Left renal cortex interstitium (tissue), 4 donors: ENCODE results near the gene MED13. TPM values are rescaled to one million over a fixed set of nuclear protein-coding genes. Genes with fewer than 3 reads are reported as not detected.
"Not testable (repeated sequence)": the region's sequence is repeated elsewhere in the genome, so short reads cannot be mapped to it uniquely, and the experiment has no call there.

Experiments
- DNase-seq, 4 donors: peaks; one replicate each; pipeline ENCODE4 v3.0.0-alpha.2; 2013; ENCODE audit warnings: low read depth in 4 of 4, low spot score in 2 of 4, missing footprints in 1 of 4
- polyA plus RNA-seq, 4 donors: library from polyadenylated mRNA; unstranded; fragments of 120-200 nt; gene quantifications; one replicate each; pipeline ENCODE4 v1.2.1, GENCODE V29; 2013; ENCODE audit not compliant: insufficient read length in 4 of 4

MED13 gene
- polyA plus RNA-seq, 4 donors: 40.6 to 49.1 (median 45.8) TPM

DNA sequence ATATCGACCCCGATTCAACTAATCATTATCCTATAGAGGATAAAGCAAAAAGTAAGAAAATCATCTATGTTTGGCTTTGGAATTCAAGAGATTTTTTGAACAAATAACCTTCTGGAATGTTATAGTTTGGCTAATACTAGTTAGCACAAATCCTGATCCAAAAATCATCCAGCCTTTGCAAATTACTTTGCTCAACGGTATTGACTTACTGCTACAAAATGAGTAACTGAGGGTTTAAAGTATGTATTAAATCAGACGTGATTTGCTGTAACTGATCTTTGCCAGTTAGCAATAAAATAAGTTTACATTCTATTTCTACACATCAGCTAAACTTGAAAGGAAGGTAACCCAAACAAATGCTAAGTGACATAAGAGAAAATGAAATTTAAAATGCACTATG, 6.5 kb downstream of the MED13 start:
- no peak for DNase-seq

DNA sequence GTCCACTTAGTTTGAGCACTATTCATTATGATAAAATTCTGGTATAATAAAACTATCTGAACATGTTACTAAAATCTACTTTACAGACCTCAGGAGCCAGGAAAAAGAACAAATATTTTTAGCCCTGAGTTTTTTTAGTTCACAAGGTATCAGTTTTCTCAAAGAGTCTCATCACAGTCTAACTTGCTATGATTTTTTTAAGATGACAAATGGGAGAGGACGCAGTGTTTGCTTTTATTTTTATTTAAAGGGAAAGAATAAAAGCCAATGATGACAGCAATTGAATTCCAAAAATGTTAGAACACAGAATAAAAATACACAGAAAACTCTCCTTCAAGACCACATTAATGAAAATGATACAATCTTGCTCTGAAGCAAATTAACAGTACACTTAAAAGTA, 7.4 kb downstream of the MED13 start:
- no peak for DNase-seq

DNA sequence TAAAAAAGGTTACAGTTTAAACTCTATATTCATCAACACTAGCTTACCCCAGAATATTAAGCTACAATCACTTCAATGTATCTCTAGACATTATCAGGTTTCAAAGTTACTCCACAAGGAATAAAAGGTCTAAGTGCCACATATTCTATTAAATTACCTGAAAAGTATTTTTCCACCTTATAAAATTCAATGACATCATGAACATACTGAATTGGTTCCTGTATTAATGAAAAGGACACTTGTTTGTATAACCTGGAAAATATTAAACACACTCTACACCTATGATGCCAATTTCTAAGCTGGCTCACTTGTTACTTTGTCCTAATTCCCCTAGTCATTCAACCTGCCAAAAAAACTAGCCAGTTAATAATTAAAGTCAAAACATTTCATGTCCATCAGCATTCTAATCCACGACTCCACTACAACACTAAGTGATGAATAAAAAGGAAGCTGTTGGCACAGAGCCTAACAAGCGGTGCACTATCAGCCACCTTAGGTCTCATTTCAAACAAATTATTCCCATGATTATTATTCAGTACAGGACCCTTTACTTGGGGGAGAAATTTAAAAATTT, 12.2 kb downstream of the MED13 start:
- no peak for DNase-seq

DNA sequence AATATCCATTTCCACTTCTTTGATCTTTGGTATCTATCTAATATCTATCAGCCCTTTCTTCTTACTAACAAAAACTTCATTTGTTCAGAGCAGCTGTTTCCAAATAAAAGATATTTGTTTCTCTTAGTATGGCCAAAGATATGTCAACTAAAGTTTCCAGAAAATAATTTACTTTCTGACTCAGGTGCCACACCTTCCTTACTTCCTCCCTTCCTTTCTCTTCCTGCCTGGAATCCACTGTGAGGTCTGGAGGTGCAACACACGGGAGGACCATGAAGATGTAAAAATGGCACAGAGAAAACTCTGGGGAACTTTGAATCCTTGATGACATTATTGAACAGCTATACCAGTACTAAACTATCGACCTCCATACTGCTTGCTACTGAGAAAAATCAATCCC, 14.0 kb downstream of the MED13 start:
- DNase-seq: no peak

DNA sequence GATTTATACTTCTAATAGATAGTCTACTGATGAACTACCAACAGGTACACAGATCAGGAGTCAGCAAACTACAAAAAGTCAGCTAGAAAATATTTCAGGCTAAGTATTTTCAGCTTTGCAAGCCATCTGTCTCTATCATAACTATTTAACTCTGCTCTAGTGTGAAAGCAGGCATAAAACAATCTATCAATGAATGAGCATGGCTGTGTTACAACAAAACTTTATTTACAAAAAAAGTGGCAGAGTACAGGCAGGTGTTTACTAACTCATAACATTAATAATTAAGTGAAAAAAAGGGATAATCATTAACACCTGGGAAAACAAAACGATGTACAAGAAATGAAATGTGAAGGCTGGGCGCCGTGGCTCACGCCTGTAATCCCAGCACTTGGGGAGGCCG, 15.8 kb downstream of the MED13 start:
- no peak for DNase-seq

DNA sequence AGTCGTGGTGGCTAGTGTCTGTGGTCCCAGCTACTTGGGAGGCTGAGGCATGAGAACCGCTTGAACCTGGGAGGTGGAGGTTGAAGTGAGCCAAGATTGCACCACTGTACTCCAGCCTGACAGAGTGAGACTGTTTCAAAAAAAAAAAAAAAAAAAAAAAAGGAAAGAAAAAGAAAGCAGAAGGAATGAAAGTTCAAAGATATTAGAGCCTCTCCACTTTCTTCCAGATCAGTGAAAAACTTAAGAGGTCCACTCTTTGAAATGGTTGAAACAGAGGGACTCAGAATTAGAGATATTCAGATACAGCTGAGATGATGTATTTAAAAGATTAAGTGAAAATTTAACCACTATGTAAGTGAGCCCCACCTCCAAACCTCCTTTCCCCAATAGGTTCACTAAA, 16.8 kb downstream of the MED13 start:
- no peak for DNase-seq

DNA sequence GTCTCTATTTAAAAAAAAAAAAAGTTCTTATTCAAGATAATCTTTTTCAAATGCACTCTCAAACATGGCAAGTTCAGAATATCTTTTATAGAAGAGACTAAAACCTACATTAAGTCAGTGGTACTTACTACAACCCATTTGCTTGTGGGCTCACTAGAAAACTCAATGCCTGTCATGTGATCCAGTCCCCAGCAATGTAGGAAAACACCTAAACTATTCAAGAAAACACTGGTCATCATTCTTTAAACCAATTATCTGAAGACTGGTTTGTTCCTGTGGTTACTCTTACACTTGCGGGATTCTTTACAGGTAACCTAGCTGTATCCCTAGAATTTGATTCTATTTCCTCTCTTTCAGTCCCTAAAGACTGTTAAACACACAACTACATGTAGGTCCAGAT, 19.6 kb downstream of the MED13 start:
- DNase-seq: no peak

DNA sequence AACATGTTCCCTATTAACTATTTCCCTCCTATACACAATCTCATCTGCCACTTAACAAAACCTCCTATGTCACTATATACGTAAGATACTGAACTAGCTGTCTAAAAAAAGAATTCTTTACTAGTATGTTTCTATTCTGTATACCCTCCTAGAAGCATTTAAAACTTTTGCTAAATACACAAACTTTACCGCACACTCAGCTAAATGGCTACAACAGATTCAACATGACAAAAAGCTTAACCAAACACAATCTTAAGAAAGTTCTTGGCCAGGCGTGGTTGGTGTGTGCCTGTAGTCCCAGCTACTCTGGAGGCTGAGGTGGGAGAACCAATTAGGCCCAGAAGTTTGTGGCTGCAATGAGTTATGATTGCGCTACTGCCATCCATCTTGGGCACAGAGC, 20.0 kb downstream of the MED13 start:
- DNase-seq: no peak

DNA sequence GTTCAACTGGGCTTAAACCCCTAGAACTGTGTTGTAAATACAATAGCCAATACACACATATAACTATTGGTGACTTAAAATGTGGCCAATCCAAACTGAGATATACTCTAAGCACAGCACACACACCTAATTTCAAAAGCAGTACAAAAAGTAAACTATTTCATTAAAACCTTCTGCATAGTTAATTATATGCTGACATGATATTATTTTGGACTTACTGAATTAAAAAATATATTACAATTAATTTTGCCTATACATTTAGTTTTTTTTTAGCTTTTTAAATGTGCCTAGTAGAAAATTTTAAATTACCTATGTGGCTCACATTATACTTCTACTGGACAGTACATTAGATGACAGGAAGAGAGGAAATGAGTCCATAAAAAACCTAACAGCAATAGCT, 21.5 kb downstream of the MED13 start:
- no peak for DNase-seq

DNA sequence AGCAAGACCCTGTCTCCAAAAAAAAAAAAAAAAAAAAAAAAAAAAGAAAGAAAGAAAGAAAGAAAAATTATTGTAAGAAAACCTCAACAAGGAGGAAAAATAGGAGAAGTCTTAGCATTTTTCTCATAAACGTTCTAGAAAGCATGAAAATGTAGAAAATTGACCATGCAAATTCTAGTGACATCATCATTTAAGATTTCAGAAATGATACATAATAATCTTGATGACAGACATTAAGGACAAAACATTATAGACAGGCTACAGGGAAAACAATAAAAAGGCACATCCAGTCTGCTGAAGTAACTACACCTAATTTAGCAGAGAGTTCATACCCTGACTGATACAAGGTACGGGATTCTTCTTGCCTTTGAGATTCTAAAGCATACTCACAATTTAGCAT, 21.9 kb downstream of the MED13 start:
- DNase-seq: no peak

DNA sequence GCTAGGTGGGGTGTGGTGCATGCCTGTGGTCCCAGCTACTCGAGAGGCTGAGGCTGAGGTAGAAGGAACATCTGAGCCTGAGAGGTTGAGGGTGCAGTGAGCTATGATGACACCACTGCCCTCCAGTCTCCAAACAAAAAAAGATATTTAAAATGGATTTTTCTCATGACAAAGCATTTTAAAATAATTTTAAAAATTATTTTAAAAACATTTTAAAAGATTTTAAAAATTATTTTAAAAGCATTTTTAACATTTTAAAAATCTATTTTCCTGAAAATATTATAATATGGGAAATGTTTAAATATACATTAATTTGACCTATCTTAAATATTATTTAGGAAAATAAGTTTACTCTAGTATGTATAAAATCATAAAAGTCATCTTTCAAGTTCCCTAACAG, 26.8 kb downstream of the MED13 start:
- DNase-seq: no peak

DNA sequence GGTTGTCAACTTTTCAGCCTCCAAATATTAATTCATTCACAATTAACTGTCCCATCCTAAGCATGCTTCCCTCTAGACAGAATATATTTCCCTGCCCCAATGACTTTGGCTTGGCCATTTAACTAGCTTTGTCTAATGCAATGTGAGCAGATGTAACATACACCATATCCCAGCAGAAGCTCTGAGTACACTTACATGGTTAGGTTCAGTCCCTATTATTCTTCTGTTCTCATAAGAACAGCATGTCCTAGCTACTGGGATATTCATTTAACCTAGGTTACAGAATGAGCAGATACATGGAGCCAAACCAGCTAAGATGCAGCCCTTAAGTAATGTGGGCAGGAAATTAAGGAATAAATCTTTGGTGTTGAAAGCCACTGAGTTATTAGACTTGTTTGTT, 31.8 kb downstream of the MED13 start:
- DNase-seq: no peak

DNA sequence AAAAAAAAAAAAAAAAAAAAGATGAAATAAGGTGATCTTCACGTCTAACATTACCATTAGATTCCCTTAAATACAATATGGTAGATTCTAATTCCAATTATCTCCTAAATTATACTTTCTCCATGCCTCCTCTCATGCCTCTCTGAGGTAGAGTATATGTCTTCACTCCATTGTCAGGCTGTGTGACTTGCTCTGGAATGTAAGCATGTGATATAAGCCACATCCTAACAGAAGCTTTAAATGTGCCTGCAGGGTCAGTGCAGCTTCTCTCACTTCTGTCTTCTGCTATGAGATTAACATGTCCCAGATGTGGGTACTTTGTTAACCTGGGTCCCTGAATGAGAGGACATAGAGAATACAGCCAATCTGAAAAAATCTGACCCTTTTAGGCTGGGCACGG, 32.6 kb downstream of the MED13 start:
- no peak for DNase-seq

DNA sequence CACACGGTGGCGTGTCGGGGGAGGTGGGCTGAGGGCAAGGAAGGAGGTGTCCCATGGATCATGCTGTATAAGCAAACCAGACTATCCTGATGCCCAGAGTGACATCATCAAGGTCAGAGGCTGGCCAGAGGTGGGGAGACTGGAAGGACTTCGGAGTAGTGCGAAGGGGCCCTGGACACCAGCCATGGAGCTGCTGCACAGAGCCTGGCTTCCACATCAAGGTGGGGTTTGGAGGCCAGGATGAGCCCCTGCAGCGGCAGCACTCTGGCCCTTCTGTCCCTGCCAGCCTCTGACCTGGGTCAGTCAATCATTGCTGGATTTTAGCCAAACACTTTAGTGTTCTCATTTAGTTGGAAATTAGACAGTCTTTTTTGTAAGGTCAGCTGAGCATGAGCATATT, 34.8 kb downstream of the MED13 start:
- no peak for DNase-seq

DNA sequence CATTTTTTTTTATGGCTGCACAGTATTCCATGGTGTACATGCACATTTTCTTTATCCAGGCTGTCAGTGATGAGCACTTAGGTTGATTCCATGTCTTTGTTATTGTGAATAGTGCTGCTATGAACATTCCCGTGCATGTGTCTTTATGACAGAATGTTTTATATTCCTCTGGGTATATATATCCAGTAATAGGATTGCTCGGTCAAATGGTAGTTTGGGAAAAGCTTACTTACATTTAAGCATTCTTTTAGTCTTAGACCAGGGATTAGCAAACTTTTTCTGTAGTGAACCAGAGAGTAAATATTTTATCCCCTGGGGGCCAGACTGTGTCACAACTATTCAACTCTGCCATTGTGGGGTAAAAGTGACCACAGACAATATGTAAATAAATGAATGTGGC, 40.2 kb downstream of the MED13 start:
- DNase-seq: no peak

DNA sequence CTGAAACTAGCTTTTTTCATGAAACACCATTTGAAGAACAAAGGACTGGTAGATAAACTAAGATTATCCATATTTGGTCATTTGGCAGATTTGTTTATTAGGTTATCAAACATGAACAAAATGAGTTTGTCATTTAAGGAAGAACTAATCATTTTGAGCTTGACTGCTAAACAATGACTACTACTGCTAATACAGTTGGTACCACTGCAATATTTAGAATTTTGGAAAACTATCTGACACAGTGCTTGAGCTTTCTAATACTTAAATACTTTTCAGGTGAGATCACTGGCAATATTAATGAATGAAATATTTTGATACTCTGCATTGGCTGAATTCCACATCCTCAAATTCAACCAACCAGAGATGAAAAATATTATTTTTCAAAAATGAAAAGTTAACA, 47.2 kb downstream of the MED13 start:
- no peak for DNase-seq

DNA sequence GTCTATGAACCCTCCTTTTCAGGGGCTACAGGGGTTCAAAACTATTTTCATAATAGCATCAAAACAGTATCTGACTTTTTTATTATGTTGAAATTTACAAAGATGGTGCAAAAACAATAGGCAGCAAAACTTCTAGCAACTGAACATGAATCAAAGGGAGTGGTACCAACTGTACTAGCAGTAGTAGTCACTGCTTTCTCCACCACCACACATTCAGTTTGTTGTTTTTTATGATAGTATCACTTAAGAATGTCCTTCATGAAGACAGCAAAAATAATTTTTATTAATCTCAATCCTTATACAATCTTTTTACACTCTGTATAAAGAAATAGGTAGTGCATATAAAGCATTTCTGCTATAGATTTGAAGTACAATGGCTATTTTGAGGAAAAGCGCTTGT, 47.6 kb downstream of the MED13 start:
- no peak for DNase-seq

DNA sequence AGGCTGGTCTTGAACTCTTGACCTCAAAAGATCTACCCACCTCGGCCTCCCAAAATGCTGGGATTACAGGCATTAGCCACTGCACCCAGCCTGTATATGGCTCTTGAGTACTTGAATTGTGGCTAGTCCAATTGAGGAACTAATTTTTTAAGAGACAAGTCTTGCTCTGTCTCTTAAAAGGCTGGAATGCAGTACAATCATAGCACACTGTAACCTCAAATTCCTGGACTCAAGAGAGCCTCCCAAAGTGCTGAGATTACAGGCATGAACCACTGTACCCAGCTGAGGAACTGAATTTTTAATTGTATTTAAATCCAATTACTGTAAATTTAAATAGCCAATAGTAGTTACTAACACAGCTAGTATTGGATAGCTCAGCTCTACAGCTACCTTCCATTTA, 50.6 kb downstream of the MED13 start:
- DNase-seq: no peak

DNA sequence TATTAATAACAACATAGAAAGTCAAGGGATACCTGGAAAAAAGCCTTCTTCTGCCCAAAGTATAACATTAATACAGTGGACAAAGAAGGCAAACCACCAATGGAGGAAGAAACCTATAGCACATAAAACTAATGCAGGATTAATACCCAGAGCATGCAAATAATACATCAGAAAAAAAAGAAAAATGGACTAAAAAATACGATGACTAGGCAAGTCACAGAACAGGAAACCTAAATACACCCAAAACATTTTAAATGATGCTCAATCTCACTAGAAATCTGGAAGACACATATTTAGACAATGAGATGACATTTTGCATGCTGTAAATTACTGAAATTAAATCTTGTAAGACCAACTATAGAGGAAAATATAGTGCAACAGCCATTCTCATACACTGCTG, 55.9 kb downstream of the MED13 start:
- DNase-seq: no peak

DNA sequence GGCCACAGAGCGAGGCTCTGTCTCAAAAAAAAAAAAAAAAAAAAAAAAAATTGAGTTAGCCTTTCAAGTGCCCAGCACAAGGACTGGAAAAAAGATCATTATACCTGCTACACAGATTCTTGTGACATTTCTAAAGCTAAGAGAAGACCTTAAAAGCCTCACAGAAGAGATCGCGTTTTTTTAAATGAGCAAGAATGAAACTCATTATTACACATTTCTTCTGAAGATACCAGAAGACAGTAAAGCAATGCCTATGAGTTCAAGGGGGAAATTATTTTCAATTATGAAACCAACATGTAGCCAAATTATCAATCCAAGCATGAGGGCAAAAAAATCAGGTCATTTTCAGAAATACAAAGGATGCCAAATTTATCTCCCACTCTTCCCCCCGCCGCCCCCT, 56.8 kb downstream of the MED13 start:
- no peak for DNase-seq

DNA sequence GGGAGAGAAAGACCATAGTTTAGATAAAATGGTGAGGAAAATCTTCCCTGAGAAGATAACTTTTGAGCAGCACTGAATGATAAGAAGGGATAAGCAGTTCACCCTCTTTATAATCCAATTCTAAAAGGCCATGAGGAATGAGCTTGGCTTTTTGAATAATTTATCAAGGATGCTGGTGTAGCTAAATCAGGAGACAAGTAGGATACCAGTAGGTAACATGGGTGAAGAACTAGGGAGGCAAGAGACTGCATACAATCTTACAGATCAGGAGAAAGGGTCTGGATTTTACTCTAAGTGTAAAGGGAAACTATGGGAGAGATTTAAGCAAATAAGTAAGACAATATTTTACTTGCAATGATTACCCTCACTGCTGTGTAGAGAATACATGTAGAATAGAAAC, 60.7 kb downstream of the MED13 start:
- no peak for DNase-seq

DNA sequence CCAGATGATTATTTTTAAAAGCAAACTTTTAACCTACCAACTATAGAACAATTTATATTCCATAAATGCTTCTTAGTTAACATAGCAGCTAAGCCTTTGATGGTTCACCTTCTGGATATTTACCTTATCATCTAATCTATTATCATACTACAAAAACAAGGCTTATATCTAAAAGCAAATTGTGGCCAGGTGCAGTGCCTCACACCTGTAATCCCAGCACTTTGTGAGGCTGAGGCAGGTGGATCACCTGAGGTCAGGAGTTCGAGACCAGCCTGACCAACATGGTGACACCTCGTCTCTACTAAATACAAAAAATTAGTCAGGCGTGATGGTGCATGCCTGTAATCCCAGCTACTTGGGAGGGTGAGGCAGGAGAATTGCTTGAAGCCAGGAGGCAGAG, 61.9 kb downstream of the MED13 start:
- DNase-seq: not testable (repeated sequence)

DNA sequence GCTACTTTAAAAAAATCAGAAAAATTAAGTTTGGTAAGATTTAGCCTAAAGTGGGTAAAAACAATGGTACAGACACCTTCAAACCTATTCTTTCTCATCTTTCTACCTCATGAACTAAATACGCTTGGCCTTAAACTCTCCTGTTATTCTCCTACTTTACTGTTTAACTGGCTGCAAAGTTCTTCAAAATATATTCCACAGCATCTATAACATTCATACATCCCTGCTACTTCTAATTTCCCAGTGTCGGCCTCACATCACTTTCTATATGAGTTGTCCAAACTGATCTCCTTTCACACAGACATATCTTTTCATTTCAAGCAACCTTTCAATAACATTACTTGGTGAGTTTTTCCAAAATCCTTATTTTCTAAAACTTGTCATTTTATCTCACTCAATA, 64.0 kb downstream of the MED13 start:
- no peak for DNase-seq

DNA sequence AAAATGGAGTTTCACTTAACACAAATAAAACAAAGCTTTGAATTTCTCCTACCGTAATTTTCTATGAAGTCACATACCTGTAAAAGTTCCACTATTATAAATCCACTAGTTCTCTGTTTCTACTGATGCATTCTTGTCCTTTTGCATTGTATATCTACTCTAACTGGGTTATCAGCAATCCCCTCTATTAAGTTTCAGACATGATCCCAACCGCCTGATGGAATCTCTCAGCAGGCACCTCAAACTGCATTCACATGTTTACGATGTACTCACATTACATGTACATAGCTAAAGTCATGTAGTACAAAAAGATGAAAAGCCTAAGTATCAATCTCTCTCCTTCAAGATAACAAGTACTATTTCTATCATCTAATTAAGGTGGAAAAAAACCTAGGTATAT, 64.9 kb downstream of the MED13 start:
- no peak for DNase-seq
